ENCODE measurements around the gene TMEM178B.
A peak's percentile ranks its signal among the peaks of the same experiment; 100 is the strongest.

TMEM178B gene

DNA sequence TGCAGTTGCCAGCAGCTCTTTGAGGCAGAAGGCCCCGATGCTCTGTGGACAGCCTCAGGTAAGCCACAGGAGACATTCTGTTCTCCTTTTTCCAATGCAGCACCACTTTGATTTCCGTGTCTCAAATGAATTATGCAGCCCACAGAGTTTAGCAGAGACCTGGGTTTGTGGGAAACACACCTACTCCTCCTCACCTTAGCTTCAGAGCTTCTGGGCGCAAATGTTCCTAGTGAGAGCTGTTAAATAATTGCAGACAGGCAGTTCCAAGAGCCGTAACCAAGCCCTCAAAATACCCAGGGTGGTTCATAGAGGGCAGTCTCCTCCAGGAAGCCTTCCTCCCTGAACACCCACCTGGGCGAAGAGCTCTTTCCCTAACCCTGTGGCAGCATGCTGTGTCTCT is 408.1 kb downstream of the TMEM178B start:
- DNase-seq: no peak

DNA sequence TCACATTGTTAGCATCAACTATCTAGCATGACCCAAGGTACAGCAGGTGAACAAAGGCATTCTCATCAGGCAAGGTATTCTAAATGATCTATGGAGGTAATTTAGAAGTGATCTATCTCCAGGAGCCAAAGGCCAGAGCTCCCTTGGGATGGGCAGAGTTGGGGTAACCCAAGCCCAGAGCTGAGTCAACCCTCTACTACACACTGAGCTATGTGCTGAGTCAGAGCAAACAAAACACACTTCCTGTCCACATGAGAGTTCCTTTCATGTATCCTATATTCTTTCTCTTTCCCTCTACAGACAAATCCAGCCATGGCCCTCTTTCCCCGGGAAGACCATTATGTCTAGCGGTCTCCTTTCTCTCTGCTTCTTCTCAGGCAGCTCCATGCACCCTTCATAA is 409.2 kb downstream of the TMEM178B start:
- no peak for DNase-seq

- peak in 1 of 2 experiments; percentile 18 for DNase-seq
Observed at GRCh38 chr7:141484907-141485306, 411.0 kb downstream of the TMEM178B start.

DNA sequence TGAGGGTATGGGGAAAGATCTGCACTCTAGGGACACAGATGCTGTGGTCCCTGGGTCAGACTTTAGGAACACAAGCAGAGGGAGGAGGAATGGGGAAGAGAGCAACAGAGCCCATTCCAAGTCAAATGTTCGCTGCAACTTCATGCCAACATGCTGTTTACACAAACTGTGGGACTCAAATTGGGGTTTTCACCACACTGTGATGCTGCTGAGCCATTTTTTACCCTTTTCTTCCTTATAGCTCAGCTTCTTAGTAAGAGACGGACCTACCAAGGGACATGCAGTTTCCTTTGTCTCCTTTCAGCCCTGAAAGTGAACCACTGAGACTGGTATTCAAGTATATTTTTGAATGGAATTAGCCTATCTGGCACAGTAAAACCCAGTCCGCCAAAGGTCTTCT is 413.1 kb downstream of the TMEM178B start:
- DNase-seq: no peak

- DNase-seq: no peak
Observed at GRCh38 chr7:141490474-141490873, 416.6 kb downstream of the TMEM178B start.

GRCh38 chr7:141495057-141495456 is 421.2 kb downstream of the TMEM178B start:
- DNase-seq: no peak

DNA sequence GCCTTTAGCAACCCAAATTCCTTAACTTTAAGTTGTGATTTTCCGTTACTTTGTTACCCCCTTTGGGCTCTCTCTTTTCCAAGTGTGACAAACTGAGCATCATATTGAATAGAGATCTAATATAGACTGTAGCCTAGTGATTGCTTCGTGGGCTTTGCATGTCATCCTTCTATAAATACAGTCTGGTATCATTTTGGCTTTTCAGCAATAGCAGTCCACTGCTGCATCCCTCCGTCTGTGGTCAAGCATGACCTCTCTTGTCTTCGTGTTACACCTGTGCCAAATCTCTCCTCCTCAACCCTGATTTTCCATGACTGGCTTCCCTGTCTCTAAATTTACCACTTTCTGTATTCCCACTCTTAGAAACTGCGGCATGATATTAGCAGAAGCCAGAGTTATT is 423.5 kb downstream of the TMEM178B start:
- no peak for DNase-seq

GRCh38 chr7:141500608-141501007 is 426.7 kb downstream of the TMEM178B start:
- DNase-seq: no peak

GRCh38 chr7:141501451-141501850 is 427.6 kb downstream of the TMEM178B start:
- no peak for DNase-seq

- DNase-seq: no peak
Observed at GRCh38 chr7:141511316-141511675, 437.4 kb downstream of the TMEM178B start.

GRCh38 chr7:141511676-141512396 is 438.0 kb downstream of the TMEM178B start:
- DNase-seq: no peak

DNA sequence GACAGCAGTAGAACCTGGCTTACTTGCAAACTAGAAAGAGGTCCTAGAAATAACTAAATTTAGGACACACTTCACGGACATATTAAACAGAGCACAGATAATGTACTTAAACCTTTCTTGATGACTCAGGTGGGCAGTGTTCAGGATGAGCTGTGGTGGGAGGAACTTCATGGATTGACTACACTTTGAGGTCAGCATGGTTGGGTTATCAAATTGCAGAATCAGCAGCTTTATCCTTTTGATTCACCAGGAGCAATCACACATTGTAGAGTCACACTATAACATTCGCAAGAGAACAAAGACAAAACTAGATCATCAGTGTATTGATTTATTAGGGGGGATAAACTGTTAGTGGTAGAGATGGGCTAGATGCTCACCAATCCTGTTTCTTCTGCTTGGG is 438.7 kb downstream of the TMEM178B start:
- DNase-seq: no peak

DNA sequence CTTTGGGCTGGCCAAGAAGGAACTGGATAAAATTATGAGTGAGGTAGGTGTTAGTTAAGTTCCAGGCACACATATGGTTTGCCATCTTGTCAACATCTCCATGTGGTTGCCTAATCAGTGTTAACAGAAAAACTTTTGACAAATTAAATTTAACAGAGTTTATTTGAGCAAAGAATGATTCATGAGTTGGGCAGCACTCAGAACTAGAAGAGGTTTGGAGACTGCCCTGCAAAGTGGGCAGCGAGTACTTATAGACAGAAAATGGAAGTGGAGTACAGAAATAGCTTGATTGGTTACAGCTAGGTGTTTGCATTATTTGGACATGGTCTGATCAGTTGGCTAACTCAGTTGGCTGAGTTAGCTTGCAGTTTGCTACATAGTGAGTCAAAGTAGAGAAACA is 439.9 kb downstream of the TMEM178B start:
- no peak for DNase-seq

GRCh38 chr7:141515941-141516340 is 442.1 kb downstream of the TMEM178B start:
- no peak for DNase-seq

DNA sequence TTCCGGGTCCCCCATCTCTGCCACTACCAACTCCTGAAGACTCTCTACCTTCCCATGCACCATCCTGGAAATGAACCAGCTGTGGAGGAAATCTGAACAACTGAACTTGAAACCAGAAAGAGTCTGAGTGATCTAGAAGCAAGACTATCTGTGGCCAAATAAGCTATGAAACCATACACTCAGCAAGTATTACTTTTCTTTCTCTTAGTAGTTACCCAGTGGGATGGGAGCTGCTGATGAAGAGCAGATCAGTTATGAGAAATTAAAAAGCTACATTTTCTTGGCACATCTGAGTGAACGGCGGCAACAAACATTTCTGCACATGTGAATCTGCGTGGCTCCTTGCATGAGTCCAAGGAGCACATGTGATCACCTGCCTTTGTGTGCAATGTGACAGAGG is 445.8 kb downstream of the TMEM178B start:
- no peak for DNase-seq

DNA sequence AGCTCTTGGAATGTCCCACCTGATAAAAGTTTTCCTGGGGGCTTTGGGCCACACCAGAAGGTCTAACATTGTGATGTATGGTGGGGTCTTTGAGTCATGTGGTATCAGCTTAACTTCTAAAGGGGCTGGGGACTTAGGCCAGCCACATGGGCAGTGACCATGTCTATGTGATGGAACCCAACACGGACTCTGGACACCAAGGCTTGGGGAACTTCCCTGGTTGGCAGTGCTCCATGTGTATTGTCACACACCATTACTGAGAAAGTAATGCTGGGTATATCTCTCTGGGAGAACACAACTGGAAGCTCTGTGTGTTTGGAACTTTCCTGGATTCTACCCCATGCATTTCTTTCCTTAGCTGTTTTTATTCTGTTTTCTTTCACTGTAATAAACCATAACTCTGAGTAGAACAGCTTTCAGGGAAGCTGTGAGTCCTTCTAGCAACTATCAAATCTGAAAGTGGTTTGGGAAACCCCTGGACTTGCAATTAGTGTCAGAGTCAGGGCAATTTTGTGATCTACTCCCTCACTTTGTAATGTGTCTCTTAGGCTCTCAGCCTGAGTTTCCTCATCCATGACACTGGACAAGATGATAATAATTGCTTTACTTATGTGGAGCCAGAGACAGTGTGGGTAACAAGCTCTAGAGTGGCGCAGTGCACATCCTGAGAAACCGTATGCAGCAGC is 448.9 kb downstream of the TMEM178B start:
- DNase-seq: no peak

DNA sequence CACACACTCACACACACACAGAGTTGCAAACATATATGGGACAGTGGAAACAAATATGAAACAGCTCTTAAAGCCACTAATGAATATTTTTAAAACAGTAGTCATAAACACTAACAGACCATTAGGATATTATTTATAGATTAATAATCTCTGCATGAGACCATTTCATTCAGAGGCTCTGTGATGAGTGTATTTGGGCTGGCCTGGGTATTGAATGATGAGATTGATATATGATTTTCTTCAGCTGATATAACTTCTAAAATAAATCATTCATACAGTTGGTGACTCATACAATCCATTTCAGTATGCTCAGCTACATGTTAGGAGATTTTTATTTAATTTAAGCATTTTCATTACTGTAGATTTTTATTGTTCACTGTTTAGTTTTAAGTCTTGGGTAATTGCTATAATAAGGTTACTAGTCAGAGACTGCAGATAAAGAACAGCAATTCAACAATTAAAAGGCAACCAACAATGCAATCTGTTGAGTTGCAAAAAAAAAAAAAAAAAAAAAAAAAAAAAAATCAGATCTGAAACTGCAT is 452.2 kb downstream of the TMEM178B start:
- no peak for DNase-seq

DNA sequence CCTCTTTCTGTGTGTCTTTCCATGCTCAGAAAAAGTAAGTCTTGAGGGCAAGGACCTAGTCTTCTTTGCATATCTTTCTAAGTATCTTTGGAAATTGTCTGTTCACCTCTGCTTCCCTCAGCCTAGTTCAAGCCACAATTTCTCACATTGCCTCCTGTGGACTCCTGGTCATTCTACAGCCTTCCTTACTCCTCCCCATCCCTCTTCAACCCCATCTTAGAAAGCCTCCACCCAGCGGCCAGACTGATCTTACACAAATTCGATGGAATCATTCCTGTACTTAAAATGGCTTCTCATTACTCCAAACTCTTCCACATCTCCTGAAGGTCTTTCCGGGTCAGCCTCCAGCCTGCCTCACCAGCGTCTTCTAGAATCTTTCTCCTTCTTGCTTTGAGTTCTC is 453.2 kb downstream of the TMEM178B start:
- no peak for DNase-seq

DNA sequence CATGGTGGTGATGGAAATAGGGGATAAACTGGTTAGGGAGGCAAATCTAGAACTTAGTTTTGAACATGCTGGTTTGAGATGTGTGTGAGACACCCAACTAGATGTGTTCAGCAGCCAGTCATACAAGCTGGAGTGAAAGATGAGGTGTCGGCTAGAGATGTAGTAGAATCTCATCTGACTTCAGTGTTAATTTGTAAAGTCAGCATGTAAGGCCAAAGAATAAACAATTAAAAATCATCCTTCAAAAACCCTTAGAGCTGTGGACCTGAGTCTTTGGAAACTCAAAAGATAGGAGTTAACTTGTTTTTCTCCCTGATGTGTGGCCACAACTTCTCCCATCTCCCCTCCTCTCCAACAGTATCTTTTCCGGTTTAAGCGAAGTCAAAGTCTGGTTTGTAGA is 454.5 kb downstream of the TMEM178B start:
- DNase-seq: no peak

Measured in NCI-H524 (cell line).